ENCODE data around the gene PHF2.

The PHF2 gene

DNA sequence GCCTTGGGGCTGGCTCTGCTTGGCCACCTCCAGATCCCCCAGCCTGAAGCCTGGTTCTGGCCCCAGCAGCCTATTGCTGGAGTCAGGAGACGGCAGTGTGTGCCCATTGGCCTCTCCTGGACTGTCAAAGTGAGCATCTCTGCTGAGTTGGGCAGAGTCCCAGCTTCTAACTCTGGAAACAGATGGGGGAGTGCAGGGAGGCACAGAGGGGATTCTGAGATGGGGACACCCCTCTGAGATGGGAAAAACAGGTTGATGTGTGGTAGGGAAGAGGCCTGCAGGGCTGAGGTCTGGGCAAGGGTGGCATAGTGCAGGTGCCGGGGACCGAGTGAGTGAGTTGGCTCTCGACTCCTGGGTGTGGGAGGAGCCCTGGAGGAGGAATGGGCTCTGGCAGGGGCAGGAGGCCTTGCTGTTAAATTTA is 27.5 kb downstream of the PHF2 start:
- Histone ChIP-seq H3K36me3 (ENCODE audit: control insufficient read depth in 1 of 2, insufficient read depth in 2 of 2, low read length in 2 of 2) (peaks cover 0 to 2% of the 10 kb centered on the region in 2 experiments), H2BK12ac (ENCODE audit: low read length) (no peak overlapping the region), H3K9me3 (ENCODE audit: insufficient read depth, low read depth, low read length) (peaks cover 6% of the 10 kb centered on the region), H2BK120ac (ENCODE audit: insufficient read depth, low read length, poor library complexity) (no peak overlapping the region), H3K79me2 (ENCODE audit: control insufficient read depth, insufficient read depth, low read length, poor library complexity) (no peaks in the 10 kb centered on the region), H3K27ac (ENCODE audit: low read depth, low read length) (no peak overlapping the region), H3K18ac (ENCODE audit: low read length) (no peak overlapping the region), H3K27me3 (ENCODE audit: insufficient read depth, low read length) (no peaks in the 10 kb centered on the region), H4K12ac (ENCODE audit: low read depth, low read length) (no peak overlapping the region), H3K23ac (ENCODE audit: low read length) (no peak overlapping the region), H4K91ac (ENCODE audit: low read depth, low read length) (no peak overlapping the region), H3K4me2 (ENCODE audit: low read length) (no peak overlapping the region), H2AK5ac (ENCODE audit: low read length) (no peak overlapping the region), H3K14ac (ENCODE audit: low read length) (no peak overlapping the region), H2AFZ (ENCODE audit: insufficient read depth, low read length, poor library complexity) (no peak overlapping the region), H4K8ac (ENCODE audit: low read depth, low read length) (no peak overlapping the region), H2BK5ac (ENCODE audit: low read depth, low read length, poor library complexity) (no peak overlapping the region), H3K79me1 (ENCODE audit: low read length) (no peaks in the 10 kb centered on the region), H3K4me1 (ENCODE audit: control insufficient read depth in 1 of 2, insufficient read depth in 2 of 2, low read length in 2 of 2) (peaks cover 0 to 7% of the 10 kb centered on the region in 2 experiments), H3K9ac (ENCODE audit: low read length) (no peak overlapping the region), H3K4ac (ENCODE audit: low read depth, low read length) (no peak overlapping the region), H3K4me3 (ENCODE audit: low read depth, low read length) (no peak overlapping the region)
- DNase-seq: no peak
- WGBS (ENCODE audit: extremely low coverage, insufficient coverage, insufficient read length): no CpG with 5 or more reads among the region's 4 CpGs

DNA sequence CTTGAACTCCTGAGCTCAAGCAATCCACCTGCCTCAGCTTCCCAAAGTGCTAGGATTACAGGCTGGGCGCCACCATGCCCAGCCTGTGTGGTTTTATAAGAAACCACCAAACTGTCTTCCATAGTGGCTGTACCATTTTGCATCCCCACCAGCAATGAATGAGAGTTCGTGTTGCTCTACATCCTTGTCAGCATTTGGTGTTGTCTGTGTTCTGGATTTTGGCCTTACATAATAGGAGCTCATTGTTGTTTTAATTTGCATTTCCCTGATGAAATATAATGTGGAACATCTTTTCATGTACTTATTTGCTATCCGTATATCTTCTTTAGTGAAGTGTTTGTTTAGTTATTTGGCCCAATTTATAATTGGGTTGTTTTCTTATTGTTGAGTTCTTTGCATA is 29.8 kb downstream of the PHF2 start:
- no peak for DNase-seq
- Histone ChIP-seq H3K79me2 (ENCODE audit: control insufficient read depth, insufficient read depth, low read length, poor library complexity) (no peaks in the 10 kb centered on the region), H2AFZ (ENCODE audit: insufficient read depth, low read length, poor library complexity) (no peak overlapping the region), H2BK12ac (ENCODE audit: low read length) (no peak overlapping the region), H3K27ac (ENCODE audit: low read depth, low read length) (no peak overlapping the region), H3K23ac (ENCODE audit: low read length) (no peak overlapping the region), H2AK5ac (ENCODE audit: low read length) (no peak overlapping the region), H4K12ac (ENCODE audit: low read depth, low read length) (no peak overlapping the region), H3K9ac (ENCODE audit: low read length) (no peak overlapping the region), H3K36me3 (ENCODE audit: control insufficient read depth in 1 of 2, insufficient read depth in 2 of 2, low read length in 2 of 2) (peaks cover 0 to 3% of the 10 kb centered on the region in 2 experiments), H3K27me3 (ENCODE audit: insufficient read depth, low read length) (no peaks in the 10 kb centered on the region), H3K14ac (ENCODE audit: low read length) (no peak overlapping the region), H4K91ac (ENCODE audit: low read depth, low read length) (no peak overlapping the region), H2BK5ac (ENCODE audit: low read depth, low read length, poor library complexity) (no peak overlapping the region), H3K18ac (ENCODE audit: low read length) (no peak overlapping the region), H3K4me3 (ENCODE audit: low read depth, low read length) (no peak overlapping the region), H2BK120ac (ENCODE audit: insufficient read depth, low read length, poor library complexity) (no peak overlapping the region), H3K9me3 (ENCODE audit: insufficient read depth, low read depth, low read length) (no peaks in the 10 kb centered on the region), H3K4me2 (ENCODE audit: low read length) (no peak overlapping the region), H3K79me1 (ENCODE audit: low read length) (no peaks in the 10 kb centered on the region), H3K4me1 (ENCODE audit: control insufficient read depth in 1 of 2, insufficient read depth in 2 of 2, low read length in 2 of 2) (no peaks in the 10 kb centered on the region), H3K4ac (ENCODE audit: low read depth, low read length) (no peak overlapping the region), H4K8ac (ENCODE audit: low read depth, low read length) (no peak overlapping the region)
- WGBS (ENCODE audit: extremely low coverage, insufficient coverage, insufficient read length): no CpG with 5 or more reads among the region's 3 CpGs

DNA sequence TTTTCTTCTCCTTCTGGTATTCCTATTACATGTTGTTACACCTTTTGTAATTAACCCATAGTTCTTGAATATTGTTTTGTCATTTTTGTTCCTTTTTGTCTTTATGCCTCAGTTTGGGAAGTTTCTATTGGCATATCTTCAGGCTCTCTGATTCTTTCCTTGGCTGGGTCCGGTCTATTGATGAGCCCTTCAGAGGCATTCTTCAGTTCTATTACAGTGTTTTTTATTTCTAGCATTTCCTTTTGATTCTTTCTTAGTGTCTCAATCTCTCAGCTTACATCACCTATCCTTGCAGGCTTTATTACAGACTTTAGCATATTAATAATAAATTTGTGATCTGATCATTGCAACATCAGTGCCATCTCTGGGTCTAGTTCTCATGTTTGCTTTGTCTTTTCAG is 33.8 kb downstream of the PHF2 start:
- H3K23ac ChIP-seq (ENCODE audit: low read length): no peak overlapping the region
- peaks cover 0 to 3% of the 10 kb centered on the region in 2 experiments for H3K36me3 ChIP-seq (ENCODE audit: control insufficient read depth in 1 of 2, insufficient read depth in 2 of 2, low read length in 2 of 2)
- no peak overlapping the region for H2BK12ac ChIP-seq (ENCODE audit: low read length)
- no CpG with 5 or more reads among the region's 1 CpG for WGBS (ENCODE audit: extremely low coverage, insufficient coverage, insufficient read length)
- H2AFZ ChIP-seq (ENCODE audit: insufficient read depth, low read length, poor library complexity): no peak overlapping the region
- no peaks in the 10 kb centered on the region for H3K79me2 ChIP-seq (ENCODE audit: control insufficient read depth, insufficient read depth, low read length, poor library complexity)
- no peaks in the 10 kb centered on the region for H3K4me1 ChIP-seq (ENCODE audit: control insufficient read depth in 1 of 2, insufficient read depth in 2 of 2, low read length in 2 of 2)
- no peak overlapping the region for H3K4ac ChIP-seq (ENCODE audit: low read depth, low read length)
- no peaks in the 10 kb centered on the region for H3K9me3 ChIP-seq (ENCODE audit: insufficient read depth, low read depth, low read length)
- no peak overlapping the region for H4K8ac ChIP-seq (ENCODE audit: low read depth, low read length)
- H3K4me2 ChIP-seq (ENCODE audit: low read length): no peak overlapping the region
- H3K4me3 ChIP-seq (ENCODE audit: low read depth, low read length): no peak overlapping the region
- H2AK5ac ChIP-seq (ENCODE audit: low read length): no peak overlapping the region
- no peak overlapping the region for H3K9ac ChIP-seq (ENCODE audit: low read length)
- no peak overlapping the region for H4K12ac ChIP-seq (ENCODE audit: low read depth, low read length)
- H3K14ac ChIP-seq (ENCODE audit: low read length): no peak overlapping the region
- H2BK5ac ChIP-seq (ENCODE audit: low read depth, low read length, poor library complexity): no peak overlapping the region
- no peak overlapping the region for H2BK120ac ChIP-seq (ENCODE audit: insufficient read depth, low read length, poor library complexity)
- no peak overlapping the region for H4K91ac ChIP-seq (ENCODE audit: low read depth, low read length)
- H3K79me1 ChIP-seq (ENCODE audit: low read length): no peaks in the 10 kb centered on the region
- DNase-seq: no peak
- H3K27ac ChIP-seq (ENCODE audit: low read depth, low read length): no peak overlapping the region
- no peaks in the 10 kb centered on the region for H3K27me3 ChIP-seq (ENCODE audit: insufficient read depth, low read length)
- no peak overlapping the region for H3K18ac ChIP-seq (ENCODE audit: low read length)

DNA sequence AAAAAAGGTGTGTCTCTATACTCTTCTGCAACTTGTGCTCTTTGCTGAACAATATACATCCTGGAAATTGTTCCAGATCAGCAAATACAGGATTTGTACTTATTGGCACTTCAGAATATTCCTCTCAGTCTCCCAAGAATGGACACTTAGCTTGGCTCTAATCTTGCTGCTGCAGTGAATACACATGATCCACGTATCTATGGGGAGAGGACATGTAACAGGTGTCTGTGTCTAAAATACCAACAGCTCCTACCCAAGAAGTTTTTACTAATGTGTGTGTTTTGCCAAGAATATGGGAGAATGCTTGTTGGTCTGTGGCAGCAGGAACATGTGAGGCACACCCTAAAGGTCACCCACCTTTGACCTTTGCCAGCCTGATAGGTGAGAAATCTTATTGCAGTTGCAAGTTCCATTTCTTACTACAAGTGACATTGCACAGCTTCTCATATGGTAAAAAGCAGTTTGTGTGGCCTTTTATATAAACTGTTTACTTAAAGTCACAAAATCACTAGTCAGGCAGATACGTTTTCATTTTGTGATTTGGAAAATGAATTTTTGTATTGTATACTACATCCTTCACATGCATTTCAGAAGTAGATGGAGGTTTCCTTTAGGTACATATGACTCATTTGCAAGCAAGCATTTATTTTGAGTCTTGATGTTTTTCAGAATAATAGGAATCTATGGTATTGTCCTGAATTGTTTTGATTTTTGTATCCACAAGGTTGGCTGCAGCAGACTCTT is 35.8 kb downstream of the PHF2 start:
- DNase-seq: no peak
- Histone ChIP-seq H3K4ac (ENCODE audit: low read depth, low read length) (no peak overlapping the region), H2AFZ (ENCODE audit: insufficient read depth, low read length, poor library complexity) (no peak overlapping the region), H3K36me3 (ENCODE audit: control insufficient read depth in 1 of 2, insufficient read depth in 2 of 2, low read length in 2 of 2) (peaks cover 0 to 3% of the 10 kb centered on the region in 2 experiments), H3K27ac (ENCODE audit: low read depth, low read length) (no peak overlapping the region), H3K79me1 (ENCODE audit: low read length) (no peaks in the 10 kb centered on the region), H4K91ac (ENCODE audit: low read depth, low read length) (no peak overlapping the region), H2BK12ac (ENCODE audit: low read length) (no peak overlapping the region), H2BK120ac (ENCODE audit: insufficient read depth, low read length, poor library complexity) (no peak overlapping the region), H3K79me2 (ENCODE audit: control insufficient read depth, insufficient read depth, low read length, poor library complexity) (no peaks in the 10 kb centered on the region), H4K12ac (ENCODE audit: low read depth, low read length) (no peak overlapping the region), H3K23ac (ENCODE audit: low read length) (no peak overlapping the region), H3K18ac (ENCODE audit: low read length) (no peak overlapping the region), H3K4me2 (ENCODE audit: low read length) (no peak overlapping the region), H3K14ac (ENCODE audit: low read length) (no peak overlapping the region), H3K4me1 (ENCODE audit: control insufficient read depth in 1 of 2, insufficient read depth in 2 of 2, low read length in 2 of 2) (no peaks in the 10 kb centered on the region), H4K8ac (ENCODE audit: low read depth, low read length) (no peak overlapping the region), H2AK5ac (ENCODE audit: low read length) (no peak overlapping the region), H3K27me3 (ENCODE audit: insufficient read depth, low read length) (no peaks in the 10 kb centered on the region), H3K4me3 (ENCODE audit: low read depth, low read length) (no peak overlapping the region), H3K9ac (ENCODE audit: low read length) (no peak overlapping the region), H2BK5ac (ENCODE audit: low read depth, low read length, poor library complexity) (no peak overlapping the region), H3K9me3 (ENCODE audit: insufficient read depth, low read depth, low read length) (no peaks in the 10 kb centered on the region)
- WGBS (ENCODE audit: extremely low coverage, insufficient coverage, insufficient read length): no CpG with 5 or more reads among the region's 2 CpGs
